ENCODE data around the gene WFIKKN1. TPM values are rescaled to one million over a fixed set of nuclear protein-coding genes. Genes with fewer than 3 reads are reported as not detected.

Gene WFIKKN1
- total and polyA plus RNA-seq, 4 donors, result 0.31 to 2.5 (median 0.61) TPM

GRCh38 chr16:672371-672770 is 41.6 kb downstream of the WFIKKN1 start:
- Histone ChIP-seq H3K27ac (ENCODE audit: low read depth in 1 of 2, low read length in 1 of 2) (no peak overlapping the region), H3K36me3 (ENCODE audit: control insufficient read depth in 4 of 4, insufficient read depth in 4 of 4, low read length in 4 of 4) (peaks cover 2 to 46% (median 19%) of the 10 kb centered on the region in 4 donors), H3K4me3 (no peak overlapping the region), H3K27me3 (ENCODE audit: control insufficient read depth in 3 of 3, insufficient read depth in 3 of 3, low read length in 2 of 3) (no peaks in the 10 kb centered on the region), H3K9ac (ENCODE audit: insufficient read depth in 1 of 2, low read length in 2 of 2) (no peak overlapping the region), H3K4me1 (ENCODE audit: control insufficient read depth in 5 of 5, insufficient read depth in 5 of 5, low read length in 5 of 5) (peaks cover 0 to 22% (median 4%) of the 10 kb centered on the region in 5 donors), H3K9me3 (ENCODE audit: control insufficient read depth in 4 of 4, insufficient read depth in 3 of 4, low read length in 3 of 4) (peaks cover 0 to 4% (median 0%) of the 10 kb centered on the region in 4 donors)
- no peak for TF ChIP-seq CTCF (IDR thresholded peaks at IDR 0.05; ENCODE audit: control extremely low read depth, extremely low read depth)
- no peak for ATAC-seq (ENCODE audit: insufficient read depth, low FRiP score)
- 95% methylated on average over 19 of the region's 19 CpGs for WGBS, 2 donors
- no peak for DNase-seq

- 92 to 96% methylated on average over 21 of the region's 21 CpGs for WGBS, 2 donors
- H3K9ac ChIP-seq (ENCODE audit: insufficient read depth in 1 of 2, low read length in 2 of 2), result no peak overlapping the region
- ATAC-seq (ENCODE audit: insufficient read depth, low FRiP score), result no peak
- peaks cover 0 to 21% (median 4%) of the 10 kb centered on the region in 5 donors for H3K4me1 ChIP-seq (ENCODE audit: control insufficient read depth in 5 of 5, insufficient read depth in 5 of 5, low read length in 5 of 5)
- H3K27ac ChIP-seq (ENCODE audit: low read depth in 1 of 2, low read length in 1 of 2), result no peak overlapping the region
- TF ChIP-seq CTCF (IDR thresholded peaks at IDR 0.05; ENCODE audit: control extremely low read depth, extremely low read depth), result no peak
- peaks cover 2 to 46% (median 19%) of the 10 kb centered on the region in 4 donors for H3K36me3 ChIP-seq (ENCODE audit: control insufficient read depth in 4 of 4, insufficient read depth in 4 of 4, low read length in 4 of 4)
- DNase-seq, result no peak
- peaks cover 0 to 4% (median 0%) of the 10 kb centered on the region in 4 donors for H3K9me3 ChIP-seq (ENCODE audit: control insufficient read depth in 4 of 4, insufficient read depth in 3 of 4, low read length in 3 of 4)
- no peaks in the 10 kb centered on the region for H3K27me3 ChIP-seq (ENCODE audit: control insufficient read depth in 3 of 3, insufficient read depth in 3 of 3, low read length in 2 of 3)
- H3K4me3 ChIP-seq, result no peak overlapping the region
Measured at GRCh38 chr16:672851-673250, 42.1 kb downstream of the WFIKKN1 start.

GRCh38 chr16:673399-673991 is 42.7 kb downstream of the WFIKKN1 start:
- Histone ChIP-seq H3K27me3 (ENCODE audit: control insufficient read depth in 3 of 3, insufficient read depth in 3 of 3, low read length in 2 of 3) (no peaks in the 10 kb centered on the region), H3K36me3 (ENCODE audit: control insufficient read depth in 4 of 4, insufficient read depth in 4 of 4, low read length in 4 of 4) (peaks cover 2 to 46% (median 19%) of the 10 kb centered on the region in 4 donors), H3K4me1 (ENCODE audit: control insufficient read depth in 5 of 5, insufficient read depth in 5 of 5, low read length in 5 of 5) (peaks cover 0 to 21% (median 4%) of the 10 kb centered on the region in 5 donors), H3K9me3 (ENCODE audit: control insufficient read depth in 4 of 4, insufficient read depth in 3 of 4, low read length in 3 of 4) (peaks cover 0 to 4% (median 0%) of the 10 kb centered on the region in 4 donors), H3K9ac (ENCODE audit: insufficient read depth in 1 of 2, low read length in 2 of 2) (no peak overlapping the region), H3K27ac (ENCODE audit: low read depth in 1 of 2, low read length in 1 of 2) (no peak overlapping the region), H3K4me3 (no peak overlapping the region)
- DNase-seq (no peak), ATAC-seq (ENCODE audit: insufficient read depth, low FRiP score) (no peak)
- TF ChIP-seq CTCF (IDR thresholded peaks at IDR 0.05; ENCODE audit: control extremely low read depth, extremely low read depth), result no peak
- WGBS, 2 donors, result 93 to 96% methylated on average over 17 to 18 of the region's 18 CpGs
